H1 (cell line): ENCODE data around the gene DNAH1. TPM values are rescaled to one million over a fixed set of nuclear protein-coding genes. Genes with fewer than 3 reads are reported as not detected.

ENCODE experiments used
- ATF3 ChIP-seq: IDR thresholded peaks from 2 replicates; pipeline ENCODE4 v1.6.1; 2011; ENCODE audit warnings: low read depth, mild to moderate bottlenecking, low read length; ENCODE audit not compliant: insufficient read depth
- BCL11A ChIP-seq, 2 experiments: IDR thresholded peaks; one replicate each; pipeline ENCODE4 v1.6.1; 2011; ENCODE audit warnings: low read depth in 2 of 2, low read length in 2 of 2, mild to moderate bottlenecking in 2 of 2
- BRCA1 ChIP-seq: IDR thresholded peaks from 2 replicates; pipeline ENCODE4 v1.6.1; 2012; ENCODE audit warnings: low read depth, low read length, improper control_type of control experiment
- CBX8 ChIP-seq: fragments of 300-800, 300-1000 bp; sonication (generic); IDR thresholded peaks from 2 replicates; pipeline ENCODE4 v1.7.1; 2016; ENCODE audit warnings: low read depth, low read length, borderline replicate concordance
- CHD1 ChIP-seq: IDR thresholded peaks from 2 replicates; pipeline ENCODE4 v1.6.1; 2012; ENCODE audit warnings: low read depth, low read length, improper control_type of control experiment
- CHD2 ChIP-seq: IDR thresholded peaks from 2 replicates; pipeline ENCODE4 v1.6.1; 2012; ENCODE audit warnings: low read length, improper control_type of control experiment
- CTBP2 ChIP-seq: IDR thresholded peaks from 2 replicates; pipeline ENCODE4 v1.7.0; 2011; ENCODE audit warnings: borderline replicate concordance, mild to moderate bottlenecking, moderate library complexity, mixed read lengths, low read length; ENCODE audit not compliant: insufficient read depth, insufficient read length
- GABPA ChIP-seq: IDR thresholded peaks from 2 replicates; pipeline ENCODE4 v1.6.1; 2011; ENCODE audit warnings: mild to moderate bottlenecking, low read length, moderate library complexity, borderline replicate concordance; ENCODE audit not compliant: insufficient read depth
- GTF2F1 ChIP-seq: IDR thresholded peaks from 2 replicates; pipeline ENCODE4 v1.6.1; 2012; ENCODE audit warnings: low read depth, low read length, improper control_type of control experiment, borderline replicate concordance
- HDAC6 ChIP-seq: IDR thresholded peaks from one replicate; pipeline ENCODE4 v1.7.1; 2012; ENCODE audit warnings: low read depth, mild to moderate bottlenecking, inconsistent platforms, low read length, moderate library complexity
- JUN ChIP-seq: IDR thresholded peaks from 2 replicates; pipeline ENCODE4 v1.6.1; 2011; ENCODE audit warnings: low read depth, mild to moderate bottlenecking, improper control_type of control experiment, low read length
- KDM1A ChIP-seq: fragments of 200-600, 300-600 bp; sonication (generic); IDR thresholded peaks from 2 replicates; pipeline ENCODE4 v1.7.1; 2016; ENCODE audit warnings: mild to moderate bottlenecking, low read length, borderline replicate concordance
- TCF12 ChIP-seq: IDR thresholded peaks from 2 replicates; pipeline ENCODE4 v1.6.1; 2011; ENCODE audit warnings: low read depth, mild to moderate bottlenecking, low read length
- polyA plus RNA-seq, 7 experiments: library from polyadenylated mRNA; depleted of rRNA in 3 of 7; stranded (reverse) in 5 of 7; unstranded in 2 of 7; fragments of >200 nt in 5 of 7; fragments of 200-250 nt in 2 of 7; gene quantifications; 1 replicate in 5 of 7; 2 replicates in 1 of 7; 4 replicates in 1 of 7; pipeline versions ENCODE4 v1.2.1 to v1.2.3, GENCODE V29; 2011 to 2013; ENCODE audit warnings: missing spikeins in 2 of 7, mixed read lengths in 2 of 7
- total RNA-seq: library from RNA; stranded (reverse); fragmentation: NEBNext Ultra II Directional; extraction: Animal tissue kit (Norgen Biotek cat#: 25700); gene quantifications from 2 replicates; pipeline ENCODE4 v1.2.1, GENCODE V29; 2021

The DNAH1 gene
- total and polyA plus RNA-seq, 2 of the 8 experiments (the other 6 are each of a cell fraction or from before 2014, with no cell fraction given): 1.0 to 1.5 TPM

GRCh38 chr3:52339612-52340011, 23.5 kb downstream of the DNAH1 start (continued):
- TF ChIP-seq KDM1A: no peak
- no peak for TF ChIP-seq BRCA1
- TF ChIP-seq CBX8: no peak
- no peak for TF ChIP-seq CTBP2
- no peak for TF ChIP-seq TCF12
- no peak for TF ChIP-seq CHD1
- no peak for TF ChIP-seq HDAC6
- no peak for TF ChIP-seq ATF3
- no peak for TF ChIP-seq GABPA
- no peak for TF ChIP-seq BCL11A (IDR thresholded peaks at IDR 0.05; ENCODE audit: low read depth in 2 of 2, low read length in 2 of 2)
- no peak for TF ChIP-seq CHD2
- no peak for TF ChIP-seq JUN
- no peak for TF ChIP-seq GTF2F1
